ENCODE data around the gene SHROOM4. TPM values are rescaled to one million over a fixed set of nuclear protein-coding genes. Genes with fewer than 3 reads are reported as not detected.

The SHROOM4 gene
- total and polyA plus RNA-seq, 5 experiments from 2014 or later = not detected

- POLR2A ChIA-PET = no interaction called here
- H3K27ac Mint-ChIP-seq = no peak overlapping the region
- ATAC-seq = no peak
Observed at GRCh38 chrX:50577326-50577725, 236.7 kb downstream of the SHROOM4 start.

GRCh38 chrX:50567636-50568035 is 246.4 kb downstream of the SHROOM4 start:
- DNase-seq (no peak), ATAC-seq (no peak)
- Mint-ChIP-seq H3K36me3 (peaks cover 0 to 5% (median 2%) of the 10 kb centered on the region in 3 donors), H3K27me3 (no peaks in the 10 kb centered on the region), H3K4me1 (no peaks in the 10 kb centered on the region), H3K4me3 (no peak overlapping the region), H3K9me3 (peaks cover 0 to 7% (median 0%) of the 10 kb centered on the region in 9 donors), H3K27ac (no peak overlapping the region)
- POLR2A ChIA-PET = no interaction called here

More at GRCh38 chrX:50577326-50577725, 236.7 kb downstream of the SHROOM4 start:
- no peak for DNase-seq
- Mint-ChIP-seq H3K4me1 (no peaks in the 10 kb centered on the region), H3K27me3 (peaks cover 0 to 4% (median 2%) of the 10 kb centered on the region in 5 donors), H3K4me3 (no peak overlapping the region), H3K9me3 (no peaks in the 10 kb centered on the region), H3K36me3 (no peaks in the 10 kb centered on the region)

- no peak for DNase-seq
Observed at GRCh38 chrX:50565718-50566117, 248.3 kb downstream of the SHROOM4 start.

More at GRCh38 chrX:50565718-50566117, 248.3 kb downstream of the SHROOM4 start:
- POLR2A ChIA-PET = no interaction called here
- peaks cover 0 to 2% (median 0%) of the 10 kb centered on the region in 9 donors for H3K9me3 Mint-ChIP-seq
- H3K27me3 Mint-ChIP-seq = peaks cover 0 to 2% (median 0%) of the 10 kb centered on the region in 5 donors
- no peak for ATAC-seq
- no peaks in the 10 kb centered on the region for H3K36me3 Mint-ChIP-seq
- H3K4me1 Mint-ChIP-seq = no peaks in the 10 kb centered on the region
- H3K4me3 Mint-ChIP-seq = no peak overlapping the region
- no peak overlapping the region for H3K27ac Mint-ChIP-seq

Other genes starting within 250 kb of the SHROOM4 start
- gene BMP15, start 96.5 kb upstream of the SHROOM4 start, total RNA-seq = not detected
- gene BMP15, start 96.5 kb upstream of the SHROOM4 start, polyA plus RNA-seq = not detected

Data from naive thymus-derived CD8-positive, alpha-beta T cell (primary cell).